ENCODE results near the gene QRFP.

GRCh38 chr9:130864541-130864940 is 32.1 kb downstream of the QRFP start:
- TF ChIP-seq, protein P1, sequence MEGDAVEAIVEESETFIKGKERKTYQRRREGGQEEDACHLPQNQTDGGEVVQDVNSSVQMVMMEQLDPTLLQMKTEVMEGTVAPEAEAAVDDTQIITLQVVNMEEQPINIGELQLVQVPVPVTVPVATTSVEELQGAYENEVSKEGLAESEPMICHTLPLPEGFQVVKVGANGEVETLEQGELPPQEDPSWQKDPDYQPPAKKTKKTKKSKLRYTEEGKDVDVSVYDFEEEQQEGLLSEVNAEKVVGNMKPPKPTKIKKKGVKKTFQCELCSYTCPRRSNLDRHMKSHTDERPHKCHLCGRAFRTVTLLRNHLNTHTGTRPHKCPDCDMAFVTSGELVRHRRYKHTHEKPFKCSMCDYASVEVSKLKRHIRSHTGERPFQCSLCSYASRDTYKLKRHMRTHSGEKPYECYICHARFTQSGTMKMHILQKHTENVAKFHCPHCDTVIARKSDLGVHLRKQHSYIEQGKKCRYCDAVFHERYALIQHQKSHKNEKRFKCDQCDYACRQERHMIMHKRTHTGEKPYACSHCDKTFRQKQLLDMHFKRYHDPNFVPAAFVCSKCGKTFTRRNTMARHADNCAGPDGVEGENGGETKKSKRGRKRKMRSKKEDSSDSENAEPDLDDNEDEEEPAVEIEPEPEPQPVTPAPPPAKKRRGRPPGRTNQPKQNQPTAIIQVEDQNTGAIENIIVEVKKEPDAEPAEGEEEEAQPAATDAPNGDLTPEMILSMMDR (IDR thresholded peaks at IDR 0.05) = no peak
- no peak for TF ChIP-seq POLR2A (IDR thresholded peaks at IDR 0.05)
